Measurements from ENCODE around the gene DIO1.
A peak's percentile ranks its signal among the peaks of the same experiment; 100 is the strongest.

Gene DIO1

GRCh38 chr1:53954128-53954527, 60.1 kb downstream of the DIO1 start:
- Histone ChIP-seq H3K27ac (ENCODE audit: low read length, poor library complexity, severe bottlenecking) (no peak overlapping the region), H3K79me1 (replicated peaks; ENCODE audit: low read length, poor library complexity, severe bottlenecking) (peaks cover 21% of the 10 kb centered on the region), H4K91ac (ENCODE audit: low read length) (no peak overlapping the region), H3K4me1 (ENCODE audit: control insufficient read depth, insufficient read depth, low read depth, low read length) (peaks cover 3% of the 10 kb centered on the region), H3K4me2 (ENCODE audit: low read length, poor library complexity, severe bottlenecking) (no peak overlapping the region), H3K14ac (ENCODE audit: low read length in 2 of 2) (no peak overlapping the region), H2AK5ac (ENCODE audit: low read length, severe bottlenecking) (no peak overlapping the region), H3K4ac (ENCODE audit: low read depth in 1 of 2, low read length in 2 of 2) (no peak overlapping the region), H2AFZ (ENCODE audit: low read depth, low read length) (no peak overlapping the region), H2BK15ac (ENCODE audit: low read depth, poor library complexity, severe bottlenecking) (no peak overlapping the region), H3K9ac (ENCODE audit: low read length) (no peak overlapping the region), H3K18ac (ENCODE audit: low read depth in 1 of 2, low read length in 2 of 2) (no peak overlapping the region), H2BK12ac (ENCODE audit: low read length in 2 of 2) (no peak overlapping the region), H3K36me3 (ENCODE audit: control insufficient read depth in 1 of 2, insufficient read depth in 2 of 2, low read depth in 1 of 2, low read length in 2 of 2) (peaks cover 26 to 65% of the 10 kb centered on the region in 2 experiments), H3K9me3 (ENCODE audit: control insufficient read depth, low read length) (no peaks in the 10 kb centered on the region), H3K27me3 (ENCODE audit: control insufficient read depth in 1 of 2, insufficient read depth in 1 of 2, low read length in 2 of 2) (no peaks in the 10 kb centered on the region), H2BK5ac (ENCODE audit: low read depth, low read length, poor library complexity, severe bottlenecking) (no peak overlapping the region), H3K4me3 (ENCODE audit: insufficient read depth in 1 of 2, low read depth in 1 of 2, low read length in 2 of 2) (no peak overlapping the region), H3K23ac (ENCODE audit: low read length in 2 of 2) (no peak overlapping the region), H4K8ac (ENCODE audit: low read length) (no peak overlapping the region), H2BK120ac (ENCODE audit: low read depth, low read length) (no peak overlapping the region)
- no peak for DNase-seq
- no CpG with 5 or more reads among the region's 2 CpGs for WGBS

DNA sequence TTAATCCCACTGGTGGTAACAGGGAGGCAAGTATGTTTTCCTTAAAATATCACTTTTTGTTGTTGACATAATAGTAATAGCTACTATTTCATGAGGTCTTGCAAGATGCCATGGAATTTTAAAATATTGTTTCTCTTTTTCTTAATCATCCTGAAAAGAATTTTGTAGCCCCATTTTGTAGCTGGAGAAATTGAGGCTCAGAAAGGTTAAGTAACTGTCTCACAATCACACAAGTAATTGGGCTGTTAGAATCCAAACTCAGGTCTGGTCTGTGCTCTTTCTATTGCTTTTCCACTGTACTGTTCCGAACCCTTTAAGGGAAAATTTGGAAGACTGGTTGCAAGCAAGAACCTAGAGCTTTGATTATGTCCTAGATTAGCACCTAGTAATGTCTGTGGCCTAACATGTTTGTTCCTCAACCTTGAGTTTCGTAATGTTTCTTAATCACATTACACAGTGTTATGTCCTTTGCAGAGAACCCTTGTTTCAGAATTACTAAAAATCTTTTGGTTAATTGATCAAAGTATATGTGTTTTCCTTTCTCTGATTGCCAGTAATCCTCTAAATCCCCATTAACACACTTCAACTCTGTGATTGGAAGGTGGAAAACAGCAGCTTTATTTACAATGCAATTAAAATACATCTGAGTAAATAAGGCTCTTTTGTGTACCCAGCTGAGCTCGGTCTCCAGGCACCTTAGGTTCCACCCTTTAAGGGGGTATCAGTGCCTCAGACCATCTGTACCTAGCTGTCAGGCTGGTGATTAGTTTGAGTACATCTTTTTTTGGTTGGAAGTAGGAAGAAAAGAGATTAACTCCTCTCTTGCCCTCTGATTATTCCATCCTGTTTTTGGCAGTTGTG, 62.6 kb downstream of the DIO1 start:
- H3K23ac ChIP-seq (ENCODE audit: low read length in 2 of 2): no peak overlapping the region
- H3K27ac ChIP-seq (ENCODE audit: low read length, poor library complexity, severe bottlenecking): peak overlapping the region; percentile 77
- no peak overlapping the region for H2AFZ ChIP-seq (ENCODE audit: low read depth, low read length)
- 64% methylated on average over 2 of the region's 3 CpGs for WGBS
- H3K4me1 ChIP-seq (ENCODE audit: control insufficient read depth, insufficient read depth, low read depth, low read length): no peaks in the 10 kb centered on the region
- H3K27me3 ChIP-seq (ENCODE audit: control insufficient read depth in 1 of 2, insufficient read depth in 1 of 2, low read length in 2 of 2): no peaks in the 10 kb centered on the region
- no peak overlapping the region for H3K4ac ChIP-seq (ENCODE audit: low read depth in 1 of 2, low read length in 2 of 2)
- no peak overlapping the region for H3K18ac ChIP-seq (ENCODE audit: low read depth in 1 of 2, low read length in 2 of 2)
- H4K8ac ChIP-seq (ENCODE audit: low read length): no peak overlapping the region
- H3K4me3 ChIP-seq (ENCODE audit: insufficient read depth in 1 of 2, low read depth in 1 of 2, low read length in 2 of 2): no peak overlapping the region
- DNase-seq: peak; percentile 33
- no peak overlapping the region for H2BK5ac ChIP-seq (ENCODE audit: low read depth, low read length, poor library complexity, severe bottlenecking)
- H4K91ac ChIP-seq (ENCODE audit: low read length): no peak overlapping the region
- H2BK15ac ChIP-seq (ENCODE audit: low read depth, poor library complexity, severe bottlenecking): no peak overlapping the region
- peaks cover 30 to 85% of the 10 kb centered on the region in 2 experiments for H3K36me3 ChIP-seq (ENCODE audit: control insufficient read depth in 1 of 2, insufficient read depth in 2 of 2, low read depth in 1 of 2, low read length in 2 of 2)
- peaks cover 19% of the 10 kb centered on the region for H3K79me1 ChIP-seq (replicated peaks; ENCODE audit: low read length, poor library complexity, severe bottlenecking)
- no peaks in the 10 kb centered on the region for H3K9me3 ChIP-seq (ENCODE audit: control insufficient read depth, low read length)
- H2BK120ac ChIP-seq (ENCODE audit: low read depth, low read length): no peak overlapping the region
- H3K14ac ChIP-seq (ENCODE audit: low read length in 2 of 2): no peak overlapping the region
- peak overlapping the region; percentile 57 for H3K9ac ChIP-seq (ENCODE audit: low read length)
- H2BK12ac ChIP-seq (ENCODE audit: low read length in 2 of 2): no peak overlapping the region
- no peak overlapping the region for H2AK5ac ChIP-seq (ENCODE audit: low read length, severe bottlenecking)
- H3K4me2 ChIP-seq (ENCODE audit: low read length, poor library complexity, severe bottlenecking): no peak overlapping the region

- WGBS: 62% methylated on average over 3 of the region's 3 CpGs
- H3K4ac ChIP-seq (ENCODE audit: low read depth in 1 of 2, low read length in 2 of 2): no peak overlapping the region
These were observed 63.3 kb downstream of the DIO1 start for GRCh38 chr1:53957194-53957818.

GRCh38 chr1:53959664-53960250, 65.8 kb downstream of the DIO1 start:
- no peak overlapping the region for H3K23ac ChIP-seq (ENCODE audit: low read length in 2 of 2)
- H2BK120ac ChIP-seq (ENCODE audit: low read depth, low read length): no peak overlapping the region
- H4K91ac ChIP-seq (ENCODE audit: low read length): no peak overlapping the region
- no peak overlapping the region for H2BK5ac ChIP-seq (ENCODE audit: low read depth, low read length, poor library complexity, severe bottlenecking)
- H3K36me3 ChIP-seq (ENCODE audit: control insufficient read depth in 1 of 2, insufficient read depth in 2 of 2, low read depth in 1 of 2, low read length in 2 of 2): peaks cover 32 to 83% of the 10 kb centered on the region in 2 experiments
- H2AFZ ChIP-seq (ENCODE audit: low read depth, low read length): no peak overlapping the region
- no peaks in the 10 kb centered on the region for H3K27me3 ChIP-seq (ENCODE audit: control insufficient read depth in 1 of 2, insufficient read depth in 1 of 2, low read length in 2 of 2)
- no peak overlapping the region for H3K4me2 ChIP-seq (ENCODE audit: low read length, poor library complexity, severe bottlenecking)
- no peak overlapping the region for H3K27ac ChIP-seq (ENCODE audit: low read length, poor library complexity, severe bottlenecking)
- no peak overlapping the region for H2BK15ac ChIP-seq (ENCODE audit: low read depth, poor library complexity, severe bottlenecking)
- no peak overlapping the region for H3K18ac ChIP-seq (ENCODE audit: low read depth in 1 of 2, low read length in 2 of 2)
- H2BK12ac ChIP-seq (ENCODE audit: low read length in 2 of 2): no peak overlapping the region
- H3K79me1 ChIP-seq (replicated peaks; ENCODE audit: low read length, poor library complexity, severe bottlenecking): peaks cover 19% of the 10 kb centered on the region
- peak; percentile 38 for DNase-seq
- H4K8ac ChIP-seq (ENCODE audit: low read length): no peak overlapping the region
- no peak overlapping the region for H3K14ac ChIP-seq (ENCODE audit: low read length in 2 of 2)
- no peak overlapping the region for H3K4ac ChIP-seq (ENCODE audit: low read depth in 1 of 2, low read length in 2 of 2)
- no peak overlapping the region for H3K4me3 ChIP-seq (ENCODE audit: insufficient read depth in 1 of 2, low read depth in 1 of 2, low read length in 2 of 2)
- no peak overlapping the region for H2AK5ac ChIP-seq (ENCODE audit: low read length, severe bottlenecking)
- H3K9ac ChIP-seq (ENCODE audit: low read length): no peak overlapping the region
- H3K4me1 ChIP-seq (ENCODE audit: control insufficient read depth, insufficient read depth, low read depth, low read length): peaks cover 1% of the 10 kb centered on the region
- no peaks in the 10 kb centered on the region for H3K9me3 ChIP-seq (ENCODE audit: control insufficient read depth, low read length)

More at GRCh38 chr1:53957194-53957818, 63.3 kb downstream of the DIO1 start:
- Histone ChIP-seq H3K27ac (ENCODE audit: low read length, poor library complexity, severe bottlenecking) (peak overlapping the region; percentile 77), H2BK12ac (ENCODE audit: low read length in 2 of 2) (no peak overlapping the region), H4K8ac (ENCODE audit: low read length) (no peak overlapping the region), H3K36me3 (ENCODE audit: control insufficient read depth in 1 of 2, insufficient read depth in 2 of 2, low read depth in 1 of 2, low read length in 2 of 2) (peaks cover 26 to 85% of the 10 kb centered on the region in 2 experiments), H3K4me1 (ENCODE audit: control insufficient read depth, insufficient read depth, low read depth, low read length) (no peaks in the 10 kb centered on the region), H3K9ac (ENCODE audit: low read length) (peak overlapping the region; percentile 57), H3K79me1 (replicated peaks; ENCODE audit: low read length, poor library complexity, severe bottlenecking) (peaks cover 14% of the 10 kb centered on the region), H3K14ac (ENCODE audit: low read length in 2 of 2) (no peak overlapping the region), H3K4me2 (ENCODE audit: low read length, poor library complexity, severe bottlenecking) (peak overlapping the region; percentile 28), H2BK120ac (ENCODE audit: low read depth, low read length) (no peak overlapping the region), H3K4me3 (ENCODE audit: insufficient read depth in 1 of 2, low read depth in 1 of 2, low read length in 2 of 2) (no peak overlapping the region), H3K27me3 (ENCODE audit: control insufficient read depth in 1 of 2, insufficient read depth in 1 of 2, low read length in 2 of 2) (no peaks in the 10 kb centered on the region), H2AK5ac (ENCODE audit: low read length, severe bottlenecking) (no peak overlapping the region), H2AFZ (ENCODE audit: low read depth, low read length) (no peak overlapping the region), H3K23ac (ENCODE audit: low read length in 2 of 2) (no peak overlapping the region), H3K9me3 (ENCODE audit: control insufficient read depth, low read length) (no peaks in the 10 kb centered on the region), H4K91ac (ENCODE audit: low read length) (no peak overlapping the region), H2BK15ac (ENCODE audit: low read depth, poor library complexity, severe bottlenecking) (no peak overlapping the region), H3K18ac (ENCODE audit: low read depth in 1 of 2, low read length in 2 of 2) (no peak overlapping the region), H2BK5ac (ENCODE audit: low read depth, low read length, poor library complexity, severe bottlenecking) (no peak overlapping the region)
- peak; percentile 51 for DNase-seq

Data from mesenchymal stem cell (in vitro differentiated cells and primary cell).